GM12872 (cell line): ENCODE measurements around the gene ZFPM1.

Experiments
- CTCF ChIP-seq: IDR thresholded peaks from 3 replicates; pipeline ENCODE4 v1.5.1; 2011; ENCODE audit warnings: low read depth, mild to moderate bottlenecking, low read length, moderate library complexity; ENCODE audit not compliant: insufficient read depth

The ZFPM1 gene

GRCh38 chr16:88456356-88457292 is 3.5 kb downstream of the ZFPM1 start:
- TF ChIP-seq CTCF = no peak

- TF ChIP-seq CTCF = no peak
These were observed 5.1 kb downstream of the ZFPM1 start for GRCh38 chr16:88458039-88458772.

- no peak for TF ChIP-seq CTCF
These were observed 5.7 kb downstream of the ZFPM1 start for GRCh38 chr16:88458773-88459235.

- TF ChIP-seq CTCF = no peak
These were observed 6.4 kb downstream of the ZFPM1 start for GRCh38 chr16:88459366-88460073.

- TF ChIP-seq CTCF = no peak
These were observed 7.6 kb downstream of the ZFPM1 start for GRCh38 chr16:88460496-88461330.

- TF ChIP-seq CTCF = no peak
These were observed 8.5 kb downstream of the ZFPM1 start for GRCh38 chr16:88461331-88462269.
